ENCODE results near the gene CDH22.

Gene CDH22

GRCh38 chr20:46299078-46299477, 9.2 kb downstream of the CDH22 start:
- DNase-seq = no peak

GRCh38 chr20:46298374-46298773, 9.9 kb downstream of the CDH22 start:
- no peak for DNase-seq

- DNase-seq = no peak
Observed at GRCh38 chr20:46296526-46297250, 11.6 kb downstream of the CDH22 start.

- DNase-seq = peak; percentile 46
Observed at GRCh38 chr20:46293084-46293483, 15.2 kb downstream of the CDH22 start.

GRCh38 chr20:46291401-46291800, 16.9 kb downstream of the CDH22 start:
- DNase-seq = no peak

- DNase-seq = no peak
Observed at GRCh38 chr20:46289432-46289831, 18.9 kb downstream of the CDH22 start.

GRCh38 chr20:46286977-46287376, 21.3 kb downstream of the CDH22 start:
- DNase-seq = no peak

GRCh38 chr20:46286382-46286781, 21.9 kb downstream of the CDH22 start:
- no peak for DNase-seq

GRCh38 chr20:46285740-46286139, 22.6 kb downstream of the CDH22 start:
- no peak for DNase-seq

GRCh38 chr20:46285072-46285471, 23.2 kb downstream of the CDH22 start:
- no peak for DNase-seq

- no peak for DNase-seq
Observed at GRCh38 chr20:46284040-46284427, 24.3 kb downstream of the CDH22 start.

- DNase-seq = no peak
Observed at GRCh38 chr20:46283426-46284039, 24.8 kb downstream of the CDH22 start.

GRCh38 chr20:46282669-46283068, 25.6 kb downstream of the CDH22 start:
- no peak for DNase-seq

- DNase-seq = no peak
Observed at GRCh38 chr20:46279103-46279502, 29.2 kb downstream of the CDH22 start.

- no peak for DNase-seq
Observed at GRCh38 chr20:46277602-46278001, 30.7 kb downstream of the CDH22 start.

- DNase-seq = no peak
Observed at GRCh38 chr20:46276531-46276930, 31.8 kb downstream of the CDH22 start.

- DNase-seq = no peak
Observed at GRCh38 chr20:46275091-46275490, 33.2 kb downstream of the CDH22 start.

GRCh38 chr20:46273717-46274116, 34.6 kb downstream of the CDH22 start:
- no peak for DNase-seq

- DNase-seq = no peak
Observed at GRCh38 chr20:46272389-46273047, 35.8 kb downstream of the CDH22 start.

- DNase-seq = no peak
Observed at GRCh38 chr20:46270977-46271744, 37.1 kb downstream of the CDH22 start.

- no peak for DNase-seq
Observed at GRCh38 chr20:46269372-46269771, 38.9 kb downstream of the CDH22 start.

GRCh38 chr20:46268662-46269061, 39.6 kb downstream of the CDH22 start:
- no peak for DNase-seq

GRCh38 chr20:46268131-46268614, 40.1 kb downstream of the CDH22 start:
- DNase-seq = no peak
